H9 (cell line): ENCODE measurements around the gene MROH2B. TPM values are rescaled to one million over a fixed set of nuclear protein-coding genes. Genes with fewer than 3 reads are reported as not detected.
A peak's percentile ranks its signal among the peaks of the same experiment; 100 is the strongest.

Experiments
- DNase-seq: peaks from one replicate; pipeline ENCODE4 v3.0.0-alpha.2; 2017
- H2AFZ ChIP-seq: one replicate; pipeline ENCODE4 v1.6.1; 2013; ENCODE audit warnings: mild to moderate bottlenecking, low read length, control low read depth, moderate library complexity
- H2AK5ac ChIP-seq: 2 replicates; pipeline ENCODE4 v1.6.1; 2013; ENCODE audit warnings: low read length, control low read depth, mixed read lengths; ENCODE audit not compliant: insufficient read length
- H2BK120ac ChIP-seq: one replicate; pipeline ENCODE4 v1.6.1; 2013; ENCODE audit warnings: low read depth, mild to moderate bottlenecking, low read length, control low read depth, inconsistent platforms; ENCODE audit not compliant: poor library complexity, severe bottlenecking
- H2BK12ac ChIP-seq: 2 replicates; pipeline ENCODE4 v1.6.1; 2013; ENCODE audit warnings: low read length, control low read depth, mixed read lengths, low read depth; ENCODE audit not compliant: insufficient read length
- H2BK15ac ChIP-seq: 2 replicates; pipeline ENCODE4 v1.6.1; 2013; ENCODE audit warnings: low read depth, low read length, control low read depth
- H2BK20ac ChIP-seq: one replicate; pipeline ENCODE4 v1.6.1; 2013; ENCODE audit warnings: low read depth, mild to moderate bottlenecking, low read length, control low read depth, inconsistent platforms; ENCODE audit not compliant: poor library complexity, severe bottlenecking
- H2BK5ac ChIP-seq: 2 replicates; pipeline ENCODE4 v1.6.1; 2013; ENCODE audit warnings: low read length, control low read depth, mixed read lengths; ENCODE audit not compliant: insufficient read length
- H3K14ac ChIP-seq: 2 replicates; pipeline ENCODE4 v1.6.1; 2013; ENCODE audit warnings: low read length, control low read depth; ENCODE audit not compliant: insufficient read depth
- H3K18ac ChIP-seq: 2 replicates; pipeline ENCODE4 v1.6.1; 2013; ENCODE audit warnings: low read depth, mild to moderate bottlenecking, mixed read lengths, low read length, control low read depth; ENCODE audit not compliant: insufficient read length
- H3K23ac ChIP-seq: 2 replicates; pipeline ENCODE4 v1.6.1; 2013; ENCODE audit warnings: low read length, control low read depth, mixed read lengths, low read depth; ENCODE audit not compliant: insufficient read length
- H3K23me2 ChIP-seq: 2 replicates; pipeline ENCODE4 v1.6.1; 2013; ENCODE audit warnings: low read depth, mild to moderate bottlenecking, mixed read lengths, low read length, control low read depth; ENCODE audit not compliant: insufficient read length, poor library complexity, severe bottlenecking
- H3K27ac ChIP-seq: 2 replicates; pipeline ENCODE4 v1.5.1; 2013; ENCODE audit warnings: low read length, control low read depth, mixed read lengths, low read depth; ENCODE audit not compliant: insufficient read length
- H3K27me3 ChIP-seq: 2 replicates; pipeline ENCODE4 v1.6.1; 2013; ENCODE audit warnings: low read length, control low read depth, inconsistent platforms; ENCODE audit not compliant: insufficient read depth
- H3K4ac ChIP-seq: 2 replicates; pipeline ENCODE4 v1.6.1; 2013; ENCODE audit warnings: low read depth, mild to moderate bottlenecking, control low read depth, inconsistent platforms, low read length, moderate library complexity
- H3K4me1 ChIP-seq: 2 replicates; pipeline ENCODE4 v1.6.1; 2013; ENCODE audit warnings: low read length, control low read depth, inconsistent platforms; ENCODE audit not compliant: insufficient read depth
- H3K4me2 ChIP-seq: 2 replicates; pipeline ENCODE4 v1.6.1; 2013; ENCODE audit warnings: low read length, control low read depth, mixed read lengths; ENCODE audit not compliant: insufficient read length, insufficient read depth
- H3K56ac ChIP-seq: 2 replicates; pipeline ENCODE4 v1.6.1; 2013; ENCODE audit warnings: low read depth, mild to moderate bottlenecking, mixed read lengths, low read length, control low read depth; ENCODE audit not compliant: insufficient read length
- H3K79me1 ChIP-seq: 2 replicates; pipeline ENCODE4 v1.6.1; 2013; ENCODE audit warnings: low read depth, mild to moderate bottlenecking, moderate library complexity, low read length, control low read depth, inconsistent platforms; ENCODE audit not compliant: insufficient read depth, poor library complexity, severe bottlenecking
- H3K79me2 ChIP-seq: 2 replicates; pipeline ENCODE4 v1.6.1; 2013; ENCODE audit warnings: low read length, control low read depth, inconsistent platforms; ENCODE audit not compliant: insufficient read depth
- H3K9ac ChIP-seq: 2 replicates; pipeline ENCODE4 v1.6.1; 2013; ENCODE audit warnings: low read length, control low read depth, mixed read lengths; ENCODE audit not compliant: insufficient read length; ENCODE audit errors: extremely low read depth
- H3K9me3 ChIP-seq: one replicate; pipeline ENCODE4 v1.6.1; 2013; ENCODE audit warnings: low read depth, low read length, inconsistent platforms; ENCODE audit not compliant: control insufficient read depth
- H3T11ph ChIP-seq: one replicate; pipeline ENCODE4 v1.6.1; 2013; ENCODE audit warnings: mild to moderate bottlenecking, low read length, control low read depth, inconsistent platforms
- H4K20me1 ChIP-seq: one replicate; pipeline ENCODE4 v1.6.1; 2013; ENCODE audit not compliant: control insufficient read depth, insufficient read length, insufficient read depth
- H4K5ac ChIP-seq: 2 replicates; pipeline ENCODE4 v1.6.1; 2013; ENCODE audit warnings: low read depth, mild to moderate bottlenecking, mixed read lengths, low read length, control low read depth; ENCODE audit not compliant: insufficient read length
- H4K8ac ChIP-seq: replicated peaks from 2 replicates; pipeline ENCODE4 v1.6.1; 2013; ENCODE audit warnings: low read length, control low read depth, mixed read lengths, low read depth; ENCODE audit not compliant: insufficient read length
- H4K91ac ChIP-seq: 2 replicates; pipeline ENCODE4 v1.6.1; 2013; ENCODE audit warnings: low read depth, mild to moderate bottlenecking, moderate library complexity, mixed read lengths, low read length, control low read depth; ENCODE audit not compliant: insufficient read length
- H3K27ac Mint-ChIP-seq, 3 experiments: 2 replicates in 2 of 3; 3 replicates in 1 of 3; pipeline ENCODE4 v1.8.0; 2020 to 2021; ENCODE audit warnings: mixed read lengths in 3 of 3, mild to moderate bottlenecking in 1 of 3, moderate library complexity in 1 of 3
- H3K27me3 Mint-ChIP-seq: 2 replicates; pipeline ENCODE4 v1.8.0; 2021; ENCODE audit warnings: low read depth, mild to moderate bottlenecking, moderate library complexity, mixed read lengths
- H3K36me3 Mint-ChIP-seq, 3 experiments: 2 replicates in 2 of 3; 3 replicates in 1 of 3; pipeline ENCODE4 v1.8.0; 2020 to 2021; ENCODE audit warnings: low read depth in 3 of 3, mixed read lengths in 3 of 3; ENCODE audit not compliant: insufficient read depth in 1 of 3
- H3K4me1 Mint-ChIP-seq, 2 experiments: 2 replicates each; pipeline ENCODE4 v1.8.0; 2020; ENCODE audit warnings: mixed read lengths in 2 of 2
- H3K4me3 Mint-ChIP-seq, 2 experiments: 2 replicates in 1 of 2; 3 replicates in 1 of 2; pipeline ENCODE4 v1.8.0; 2020 to 2021; ENCODE audit warnings: mild to moderate bottlenecking in 2 of 2, mixed read lengths in 2 of 2, moderate library complexity in 1 of 2
- H3K9me3 Mint-ChIP-seq, 2 experiments: 2 replicates in 1 of 2; 3 replicates in 1 of 2; pipeline ENCODE4 v1.8.0; 2020; ENCODE audit warnings: mild to moderate bottlenecking in 2 of 2, mixed read lengths in 2 of 2, moderate library complexity in 1 of 2
- WGBS: extraction: QIAGEN DNeasy Blood & Tissue Kit; methylation state at CpG from one replicate; pipeline ENCODE4 v1.1.7; 2013; ENCODE audit warnings: missing lambda C conversion rate, low lambda C conversion rate, mixed read lengths; ENCODE audit not compliant: insufficient read length; ENCODE audit errors: extremely low coverage; 5-methylcytosine and 5-hydroxymethylcytosine counted together
- total RNA-seq: library from RNA; stranded (reverse); gene quantifications from 2 replicates; pipeline ENCODE4 v1.2.1, GENCODE V29; 2021
- TF ChIP-seq, protein P1 (sequence below): fragments of 200-600 bp; sonication (generic); conservative IDR thresholded peaks from 3 replicates; pipeline ENCODE4 v1.8.0; 2021; ENCODE audit warnings: antibody characterized with exemption, mild to moderate bottlenecking

MROH2B gene
- total RNA-seq, 1 experiment from 2014 or later: not detected

- H3K9me3 Mint-ChIP-seq: no peaks in the 10 kb centered on the region
- H3K36me3 Mint-ChIP-seq: no peaks in the 10 kb centered on the region
- H3K27ac Mint-ChIP-seq: peak overlapping the region in 1 of 3 experiments; percentile 33; a peak in 1 of 7 replicates
Measured at GRCh38 chr5:41112486-41113455, 41.6 kb upstream of the MROH2B start.

More at GRCh38 chr5:41112486-41113455, 41.6 kb upstream of the MROH2B start:
- no peak overlapping the region for H3K56ac ChIP-seq
- no peak overlapping the region for H4K91ac ChIP-seq
- H2BK120ac ChIP-seq: no peak overlapping the region
- Mint-ChIP-seq H3K4me3 (no peak overlapping the region), H3K27me3 (no peaks in the 10 kb centered on the region), H3K4me1 (no peaks in the 10 kb centered on the region)
- H3K18ac ChIP-seq: no peak overlapping the region
- no peak overlapping the region for H3T11ph ChIP-seq
- H2BK20ac ChIP-seq: no peak overlapping the region
- no peak overlapping the region for H2AFZ ChIP-seq
- no peak overlapping the region for H3K27ac ChIP-seq
- no peaks in the 10 kb centered on the region for H3K79me2 ChIP-seq
- H3K79me1 ChIP-seq: no peaks in the 10 kb centered on the region
- no peaks in the 10 kb centered on the region for H4K20me1 ChIP-seq
- H4K5ac ChIP-seq: no peak overlapping the region
- H3K27me3 ChIP-seq: no peaks in the 10 kb centered on the region
- TF ChIP-seq, protein P1, sequence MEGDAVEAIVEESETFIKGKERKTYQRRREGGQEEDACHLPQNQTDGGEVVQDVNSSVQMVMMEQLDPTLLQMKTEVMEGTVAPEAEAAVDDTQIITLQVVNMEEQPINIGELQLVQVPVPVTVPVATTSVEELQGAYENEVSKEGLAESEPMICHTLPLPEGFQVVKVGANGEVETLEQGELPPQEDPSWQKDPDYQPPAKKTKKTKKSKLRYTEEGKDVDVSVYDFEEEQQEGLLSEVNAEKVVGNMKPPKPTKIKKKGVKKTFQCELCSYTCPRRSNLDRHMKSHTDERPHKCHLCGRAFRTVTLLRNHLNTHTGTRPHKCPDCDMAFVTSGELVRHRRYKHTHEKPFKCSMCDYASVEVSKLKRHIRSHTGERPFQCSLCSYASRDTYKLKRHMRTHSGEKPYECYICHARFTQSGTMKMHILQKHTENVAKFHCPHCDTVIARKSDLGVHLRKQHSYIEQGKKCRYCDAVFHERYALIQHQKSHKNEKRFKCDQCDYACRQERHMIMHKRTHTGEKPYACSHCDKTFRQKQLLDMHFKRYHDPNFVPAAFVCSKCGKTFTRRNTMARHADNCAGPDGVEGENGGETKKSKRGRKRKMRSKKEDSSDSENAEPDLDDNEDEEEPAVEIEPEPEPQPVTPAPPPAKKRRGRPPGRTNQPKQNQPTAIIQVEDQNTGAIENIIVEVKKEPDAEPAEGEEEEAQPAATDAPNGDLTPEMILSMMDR: no peak
- H3K23me2 ChIP-seq: no peaks in the 10 kb centered on the region
- H3K4me2 ChIP-seq: no peak overlapping the region
- WGBS: no CpG with 5 or more reads among the region's 2 CpGs
- no peak overlapping the region for H2BK15ac ChIP-seq
- H3K9ac ChIP-seq: no peak overlapping the region
- no peak overlapping the region for H2BK5ac ChIP-seq
- no peak for DNase-seq
- H3K9me3 ChIP-seq: no peaks in the 10 kb centered on the region
- no peak overlapping the region for H3K23ac ChIP-seq
- H3K4ac ChIP-seq: no peak overlapping the region
- no peak overlapping the region for H2AK5ac ChIP-seq
- no peak overlapping the region for H3K14ac ChIP-seq
- H4K8ac ChIP-seq: no peak overlapping the region
- no peak overlapping the region for H2BK12ac ChIP-seq
- no peaks in the 10 kb centered on the region for H3K4me1 ChIP-seq
